H1 (cell line): ENCODE measurements around the gene ANAPC5. TPM values are rescaled to one million over a fixed set of nuclear protein-coding genes. Genes with fewer than 3 reads are reported as not detected.

Source experiments
- CTCF ChIA-PET: fragments of 300-600 bp; sonication (Branson Sonifier 250); formaldehyde crosslinking; loops from one replicate; lab custom pipeline; 2021; ENCODE audit not compliant: partially characterized antibody; lab: Charles Lee
- POLR2A ChIA-PET: fragments of 300-600 bp; sonication (Branson Sonifier 250); formaldehyde crosslinking; loops from one replicate; lab custom pipeline; 2021; ENCODE audit warnings: inconsistent platforms; ENCODE audit not compliant: partially characterized antibody; lab: Charles Lee
- DNase-seq, 2 experiments: peaks; one replicate each; pipeline versions ENCODE4 v3.0.0 to v3.0.0-alpha.2; 2010 to 2022; ENCODE audit warnings: low spot score in 2 of 2, low read depth in 1 of 2, mixed read lengths in 1 of 2
- FAIRE-seq: peaks from 2 replicates; lab custom pipeline; 2011; peaks lifted over from hg19 to GRCh38; lab: Jason Lieb, UNC
- H2AFZ ChIP-seq: 2 replicates; pipeline ENCODE4 v1.8.1; 2012; ENCODE audit warnings: low read length, inconsistent platforms
- H2AK5ac ChIP-seq: 2 replicates; pipeline ENCODE4 v1.6.1; 2013; ENCODE audit warnings: low read depth, low read length
- H2BK120ac ChIP-seq: replicated peaks from 2 replicates; pipeline ENCODE3; 2013; ENCODE audit warnings: low read depth, low read length, inconsistent platforms
- H2BK12ac ChIP-seq: 2 replicates; pipeline ENCODE4 v1.6.1; 2013; ENCODE audit warnings: low read depth, low read length
- H2BK15ac ChIP-seq: 2 replicates; pipeline ENCODE4 v1.6.1; 2013; ENCODE audit warnings: low read length
- H2BK20ac ChIP-seq: 2 replicates; pipeline ENCODE4 v1.6.1; 2013; ENCODE audit warnings: low read length
- H2BK5ac ChIP-seq: 2 replicates; pipeline ENCODE4 v1.6.1; 2013; ENCODE audit warnings: low read depth, low read length
- H3K14ac ChIP-seq: 2 replicates; pipeline ENCODE4 v1.6.1; 2013; ENCODE audit warnings: inconsistent platforms; ENCODE audit not compliant: insufficient read length
- H3K18ac ChIP-seq: 2 replicates; pipeline ENCODE4 v1.6.1; 2013; ENCODE audit warnings: low read length; ENCODE audit errors: extremely low read depth
- H3K23ac ChIP-seq: 2 replicates; pipeline ENCODE4 v1.6.1; 2013; ENCODE audit warnings: inconsistent platforms; ENCODE audit not compliant: insufficient read length
- H3K23me2 ChIP-seq: 2 replicates; pipeline ENCODE4 v1.6.1; 2013; ENCODE audit warnings: low read depth, low read length
- H3K27ac ChIP-seq: 2 replicates; pipeline ENCODE4 v1.6.1; 2011; ENCODE audit warnings: low read depth, low read length, inconsistent platforms
- H3K27me3 ChIP-seq, 4 experiments: replicated peaks in 1 of 4; 1 replicate in 1 of 4; 2 replicates in 3 of 4; pipeline versions ENCODE4 v1.6.1 to v1.8.1; 2011 to 2013; ENCODE audit warnings: low read length in 3 of 4, mild to moderate bottlenecking in 3 of 4, inconsistent platforms in 2 of 4, mixed read lengths in 2 of 4, moderate library complexity in 1 of 4; ENCODE audit not compliant: control insufficient read depth in 3 of 4, insufficient read depth in 3 of 4; ENCODE audit errors: extremely low read depth in 1 of 4
- H3K36me3 ChIP-seq, 4 experiments: 2 replicates each; pipeline versions ENCODE4 v1.6.1 to v1.8.1; 2011 to 2013; ENCODE audit warnings: mild to moderate bottlenecking in 4 of 4, low read length in 3 of 4, moderate library complexity in 2 of 4, control low read depth in 1 of 4, inconsistent platforms in 1 of 4; ENCODE audit not compliant: insufficient read depth in 4 of 4, control insufficient read depth in 2 of 4
- H3K4ac ChIP-seq: replicated peaks from 2 replicates; pipeline ENCODE3; 2013; ENCODE audit warnings: low read length, low read depth, mixed read lengths, inconsistent platforms; ENCODE audit not compliant: insufficient read length
- H3K4me1 ChIP-seq, 4 experiments: replicated peaks in 1 of 4; 1 replicate in 1 of 4; 2 replicates in 3 of 4; pipeline versions ENCODE4 v1.6.1 to v1.8.1; 2011 to 2013; ENCODE audit warnings: low read length in 3 of 4, inconsistent platforms in 2 of 4, mixed read lengths in 1 of 4; ENCODE audit not compliant: insufficient read depth in 4 of 4, control insufficient read depth in 3 of 4
- H3K4me2 ChIP-seq, 2 experiments: 2 replicates each; pipeline versions ENCODE4 v1.6.1 to v1.8.1; 2011 to 2013; ENCODE audit warnings: low read depth in 2 of 2, low read length in 2 of 2, control low read depth in 1 of 2, inconsistent platforms in 1 of 2, mild to moderate bottlenecking in 1 of 2; ENCODE audit not compliant: insufficient read depth in 1 of 2
- H3K4me3 ChIP-seq, 4 experiments: fragments of 200-600, 300-600 bp in 1 of 4; sonication (generic), shearing (Covaris generic), sonication (Bioruptor Twin) in 1 of 4; 2 replicates each; pipeline versions ENCODE4 v1.5.1 to v1.8.1; 2011 to 2016; ENCODE audit warnings: low read length in 4 of 4, low read depth in 3 of 4, control low read depth in 2 of 4, inconsistent platforms in 2 of 4, mild to moderate bottlenecking in 2 of 4, mixed read lengths in 1 of 4, moderate library complexity in 1 of 4; ENCODE audit not compliant: insufficient read depth in 2 of 4; ENCODE audit errors: extremely low read depth in 1 of 4
- H3K56ac ChIP-seq: replicated peaks from 2 replicates; pipeline ENCODE3; 2013; ENCODE audit warnings: low read depth, mild to moderate bottlenecking, mixed read lengths, low read length, inconsistent platforms; ENCODE audit not compliant: insufficient read length
- H3K79me1 ChIP-seq: 2 replicates; pipeline ENCODE4 v1.6.1; 2013; ENCODE audit warnings: low read depth, low read length, control low read depth
- H3K79me2 ChIP-seq, 2 experiments: 2 replicates each; pipeline versions ENCODE4 v1.6.1 to v1.8.1; 2012 to 2013; ENCODE audit warnings: low read length in 2 of 2, mild to moderate bottlenecking in 2 of 2, inconsistent platforms in 1 of 2; ENCODE audit not compliant: insufficient read depth in 2 of 2, control insufficient read depth in 1 of 2
- H3K9ac ChIP-seq, 4 experiments: replicated peaks in 1 of 4; 1 replicate in 1 of 4; 2 replicates in 3 of 4; pipeline versions ENCODE4 v1.6.1 to v1.8.1; 2011 to 2013; ENCODE audit warnings: low read depth in 3 of 4, low read length in 3 of 4, control low read depth in 2 of 4, mild to moderate bottlenecking in 2 of 4, moderate library complexity in 2 of 4, inconsistent platforms in 1 of 4; ENCODE audit errors: extremely low read depth in 1 of 4
- H3K9me3 ChIP-seq, 2 experiments: 2 replicates each; pipeline versions ENCODE4 v1.6.1 to v1.8.1; 2012 to 2013; ENCODE audit warnings: mild to moderate bottlenecking in 2 of 2, moderate library complexity in 2 of 2, control low read depth in 1 of 2, inconsistent platforms in 1 of 2, low read depth in 1 of 2, low read length in 1 of 2, mixed read lengths in 1 of 2; ENCODE audit not compliant: insufficient read depth in 2 of 2
- H4K20me1 ChIP-seq, 2 experiments: replicated peaks in 1 of 2; 2 replicates each; pipeline versions ENCODE3 to v1.8.1; 2011 to 2013; ENCODE audit warnings: inconsistent platforms in 2 of 2, low read length in 2 of 2, mild to moderate bottlenecking in 1 of 2; ENCODE audit not compliant: insufficient read depth in 2 of 2, control insufficient read depth in 1 of 2
- H4K5ac ChIP-seq: 2 replicates; pipeline ENCODE4 v1.6.1; 2013; ENCODE audit warnings: low read length, low read depth, mixed read lengths, inconsistent platforms; ENCODE audit not compliant: insufficient read length
- H4K8ac ChIP-seq: 2 replicates; pipeline ENCODE4 v1.8.0; 2013; ENCODE audit warnings: mild to moderate bottlenecking, moderate library complexity, low read length, inconsistent platforms; ENCODE audit not compliant: insufficient read depth; ENCODE audit errors: extremely low read depth
- H4K91ac ChIP-seq: replicated peaks from 2 replicates; pipeline ENCODE3; 2013; ENCODE audit warnings: low read length, mixed read lengths, inconsistent platforms; ENCODE audit not compliant: insufficient read length
- ASH2L ChIP-seq: fragments of 200-600, 300-600 bp; sonication (generic); IDR thresholded peaks from one replicate; pipeline ENCODE4 v1.7.1; 2017; ENCODE audit warnings: low read length
- BACH1 ChIP-seq: IDR thresholded peaks from 2 replicates; pipeline ENCODE4 v1.6.1; 2012; ENCODE audit warnings: low read length, improper control_type of control experiment
- CREB1 ChIP-seq: IDR thresholded peaks from 2 replicates; pipeline ENCODE4 v1.6.1; 2012; ENCODE audit warnings: inconsistent platforms
- HDAC2 ChIP-seq, 2 experiments: fragments of 300-600 bp in 1 of 2; sonication (generic) in 1 of 2; IDR thresholded peaks; 2 replicates each; pipeline ENCODE4 v1.6.1; 2011 to 2012; ENCODE audit warnings: low read depth in 2 of 2, low read length in 2 of 2, mild to moderate bottlenecking in 2 of 2, moderate library complexity in 2 of 2, borderline replicate concordance in 1 of 2, inconsistent platforms in 1 of 2
- KDM4A ChIP-seq: IDR thresholded peaks from one replicate; pipeline ENCODE4 v1.7.1; 2012; ENCODE audit warnings: low read depth, mild to moderate bottlenecking, moderate library complexity, low read length, inconsistent platforms; ENCODE audit not compliant: severe bottlenecking
- MAFK ChIP-seq: IDR thresholded peaks from 2 replicates; pipeline ENCODE4 v1.6.1; 2012; ENCODE audit warnings: low read depth, mild to moderate bottlenecking, improper control_type of control experiment, low read length
- MAX ChIP-seq: IDR thresholded peaks from 2 replicates; pipeline ENCODE4 v1.6.1; 2012; ENCODE audit warnings: inconsistent platforms
- NANOG ChIP-seq: IDR thresholded peaks from 2 replicates; pipeline ENCODE4 v1.6.1; 2011; ENCODE audit warnings: low read length, low read depth, mild to moderate bottlenecking, inconsistent platforms; ENCODE audit not compliant: insufficient read depth, poor library complexity, severe bottlenecking
- NRF1 ChIP-seq: IDR thresholded peaks from 2 replicates; pipeline ENCODE4 v1.6.1; 2011; ENCODE audit warnings: mild to moderate bottlenecking, low read depth, low read length, improper control_type of control experiment
- POLR2AphosphoS5 ChIP-seq: IDR thresholded peaks from 2 replicates; pipeline ENCODE4 v1.6.1; 2011; ENCODE audit warnings: low read depth, low read length
- SIX5 ChIP-seq: IDR thresholded peaks from 2 replicates; pipeline ENCODE4 v1.6.1; 2011; ENCODE audit warnings: mild to moderate bottlenecking, low read depth, low read length
- YY1 ChIP-seq: IDR thresholded peaks from 2 replicates; pipeline ENCODE4 v1.6.1; 2011; ENCODE audit warnings: low read depth, mild to moderate bottlenecking, low read length
- WGBS, 2 experiments: shearing (Covaris generic) in 1 of 2; methylation state at CpG; one replicate each; pipeline versions ENCODE4 v1.1.6 to v1.1.7; 2013 to 2015; ENCODE audit warnings: low lambda C conversion rate in 2 of 2, mixed read lengths in 2 of 2, inconsistent platforms in 1 of 2, low coverage in 1 of 2, missing lambda C conversion rate in 1 of 2; ENCODE audit not compliant: insufficient replicate concordance in 2 of 2, insufficient coverage in 1 of 2, insufficient read length in 1 of 2; ENCODE audit errors: extremely low coverage in 1 of 2, missing lambda C conversion rate in 1 of 2; 5-methylcytosine and 5-hydroxymethylcytosine counted together
- polyA plus RNA-seq, 7 experiments: library from polyadenylated mRNA; depleted of rRNA in 3 of 7; stranded (reverse) in 5 of 7; unstranded in 2 of 7; fragments of >200 nt in 5 of 7; fragments of 200-250 nt in 2 of 7; gene quantifications; 1 replicate in 5 of 7; 2 replicates in 1 of 7; 4 replicates in 1 of 7; pipeline versions ENCODE4 v1.2.1 to v1.2.3, GENCODE V29; 2011 to 2013; ENCODE audit warnings: missing spikeins in 2 of 7, mixed read lengths in 2 of 7
- total RNA-seq: library from RNA; stranded (reverse); fragmentation: NEBNext Ultra II Directional; extraction: Animal tissue kit (Norgen Biotek cat#: 25700); gene quantifications from 2 replicates; pipeline ENCODE4 v1.2.1, GENCODE V29; 2021

ANAPC5 gene
- total and polyA plus RNA-seq, 2 of the 8 experiments (the other 6 are each of a cell fraction or from before 2014, with no cell fraction given), result 103 to 127 TPM

GRCh38 chr12:121279071-121279375 lies 73.2 kb downstream of the ANAPC5 start:
- Histone ChIP-seq H3K27me3 (no peaks in the 10 kb centered on the region), H3K4me1 (peaks cover 0 to 8% (median 2%) of the 10 kb centered on the region in 4 experiments; a peak in 4 of 7 replicates), H2BK12ac (no peak overlapping the region), H3K4ac (no peak overlapping the region), H4K91ac (no peak overlapping the region), H3K27ac (no peak overlapping the region), H3K9me3 (no peaks in the 10 kb centered on the region), H3K9ac (no peak overlapping the region), H2BK15ac (no peak overlapping the region), H3K79me1 (0 out of 2 replicates have a peak, but pooled peaks cover 2% of the 10 kb centered on the region), H3K56ac (no peak overlapping the region), H2BK120ac (no peak overlapping the region), H4K5ac (no peak overlapping the region), H3K79me2 (no peaks in the 10 kb centered on the region; a peak in 1 of 4 replicates), H2AK5ac (no peak overlapping the region), H4K20me1 (peaks cover 0 to 6% of the 10 kb centered on the region in 2 experiments), H3K23me2 (no peaks in the 10 kb centered on the region), H3K14ac (no peak overlapping the region), H2BK20ac (no peak overlapping the region), H2BK5ac (no peak overlapping the region; the same call in 1 of the 2 replicates), H3K18ac (no peak overlapping the region), H3K36me3 (peaks cover 0 to 3% (median 0%) of the 10 kb centered on the region in 4 experiments; a peak in 3 of 8 replicates), H3K23ac (no peak overlapping the region), H4K8ac (no peak overlapping the region), H3K4me3 (no peak overlapping the region), H2AFZ (no peak overlapping the region), H3K4me2 (no peak overlapping the region)
- WGBS, 2 experiments, result 93% methylated on average over 8 of the region's 13 CpGs; no CpG with 5 or more reads in 1 of the 2 experiments
- CTCF ChIA-PET, result interaction anchor here (0.6 to 1.2 kb wide), 3 partner anchors 8 to 164 kb away, joined by 3 read pairs; no protein-coding TSS in a partner anchor
- POLR2A ChIA-PET, result interaction anchor here (0.5 to 1.6 kb wide), 4 partner anchors 9 to 68 kb away, joined by 3 to 4 read pairs (median 3); partner anchors contain the start of gene CAMKK2
- TF ChIP-seq HDAC2 (IDR thresholded peaks at IDR 0.05; ENCODE audit: borderline replicate concordance in 1 of 2, low read depth in 2 of 2, low read length in 2 of 2), result no peak
- TF ChIP-seq ASH2L, result no peak
- TF ChIP-seq MAX, result no peak
- TF ChIP-seq NANOG, result no peak
- TF ChIP-seq CREB1, result no peak
- no peak for TF ChIP-seq MAFK
- no peak for TF ChIP-seq NRF1
- TF ChIP-seq POLR2AphosphoS5, result no peak
- TF ChIP-seq KDM4A, result no peak
- TF ChIP-seq BACH1, result no peak
- TF ChIP-seq SIX5, result no peak
- TF ChIP-seq YY1, result no peak
- no peak for DNase-seq
- FAIRE-seq, result no peak
